Endothelial cell (in vitro differentiated cells): ENCODE measurements around the gene CYB561A3. TPM values are rescaled to one million over a fixed set of nuclear protein-coding genes. Genes with fewer than 3 reads are reported as not detected.
"Not testable (repeated sequence)": the region's sequence is repeated elsewhere in the genome, so short reads cannot be mapped to it uniquely, and the experiment has no call there.

Experiments
- DNase-seq: peaks from one replicate; pipeline ENCODE4 v3.0.0; 2021; ENCODE audit warnings: low spot score
- H3K27ac Mint-ChIP-seq: one replicate; pipeline ENCODE4 v1.8.0; 2021; ENCODE audit warnings: mixed read lengths, inconsistent platforms; ENCODE audit not compliant: unreplicated experiment
- H3K27me3 Mint-ChIP-seq: one replicate; pipeline ENCODE4 v1.8.0; 2021; ENCODE audit warnings: mild to moderate bottlenecking, moderate library complexity, mixed read lengths, inconsistent platforms; ENCODE audit not compliant: unreplicated experiment
- H3K36me3 Mint-ChIP-seq: one replicate; pipeline ENCODE4 v1.8.0; 2021; ENCODE audit warnings: mild to moderate bottlenecking, low read depth, mixed read lengths, inconsistent platforms; ENCODE audit not compliant: unreplicated experiment
- H3K4me1 Mint-ChIP-seq: one replicate; pipeline ENCODE4 v1.8.0; 2021; ENCODE audit warnings: mild to moderate bottlenecking, mixed read lengths, inconsistent platforms; ENCODE audit not compliant: unreplicated experiment
- H3K4me3 Mint-ChIP-seq: one replicate; pipeline ENCODE4 v1.8.0; 2021; ENCODE audit warnings: mild to moderate bottlenecking, mixed read lengths, inconsistent platforms; ENCODE audit not compliant: unreplicated experiment
- H3K9me3 Mint-ChIP-seq: one replicate; pipeline ENCODE4 v1.8.0; 2021; ENCODE audit warnings: mixed read lengths, inconsistent platforms; ENCODE audit not compliant: unreplicated experiment
- CTCF ChIP-seq: fragments of 200-600 bp; sonication (generic); IDR thresholded peaks from one replicate; pipeline ENCODE4 v1.5.0; 2021; ENCODE audit warnings: antibody characterized with exemption; ENCODE audit not compliant: unreplicated experiment
- total RNA-seq: library from RNA; stranded (reverse); fragmentation: NEBNext Ultra II Directional; extraction: Animal tissue kit (Norgen Biotek cat#: 25700); gene quantifications from one replicate; pipeline ENCODE4 v1.2.1, GENCODE V29; 2021; ENCODE audit not compliant: unreplicated experiment

CYB561A3 gene
- total RNA-seq, 1 donor from 2014 or later, result 21.6 TPM

- peaks cover 8% of the 10 kb centered on the region for H3K27me3 Mint-ChIP-seq
- H3K27ac Mint-ChIP-seq, result no peak overlapping the region
- peaks cover 3% of the 10 kb centered on the region for H3K36me3 Mint-ChIP-seq
- TF ChIP-seq CTCF, result no peak
- peaks cover 15% of the 10 kb centered on the region for H3K4me1 Mint-ChIP-seq
- no peak overlapping the region for H3K4me3 Mint-ChIP-seq
- H3K9me3 Mint-ChIP-seq, result no peaks in the 10 kb centered on the region
- DNase-seq, result no peak
Measured at GRCh38 chr11:61390161-61390560, 28.5 kb upstream of the CYB561A3 start.

GRCh38 chr11:61384271-61385242, 22.9 kb upstream of the CYB561A3 start:
- H3K36me3 Mint-ChIP-seq, result no peaks in the 10 kb centered on the region
- H3K4me1 Mint-ChIP-seq, result no peaks in the 10 kb centered on the region
- H3K27me3 Mint-ChIP-seq, result no peaks in the 10 kb centered on the region
- H3K4me3 Mint-ChIP-seq, result no peak overlapping the region
- H3K27ac Mint-ChIP-seq, result no peak overlapping the region
- peak; percentile 26 for DNase-seq
- no peaks in the 10 kb centered on the region for H3K9me3 Mint-ChIP-seq
- TF ChIP-seq CTCF, result no peak

GRCh38 chr11:61383859-61384258, 22.2 kb upstream of the CYB561A3 start:
- DNase-seq, result not testable (repeated sequence)

GRCh38 chr11:61380884-61381283, 19.2 kb upstream of the CYB561A3 start:
- Mint-ChIP-seq H3K27ac (no peak overlapping the region), H3K27me3 (no peaks in the 10 kb centered on the region), H3K9me3 (no peaks in the 10 kb centered on the region)

More at GRCh38 chr11:61383859-61384258, 22.2 kb upstream of the CYB561A3 start:
- not testable (repeated sequence) for H3K9me3 Mint-ChIP-seq, H3K27ac Mint-ChIP-seq, H3K36me3 Mint-ChIP-seq, H3K4me1 Mint-ChIP-seq, H3K27me3 Mint-ChIP-seq, H3K4me3 Mint-ChIP-seq

DNA sequence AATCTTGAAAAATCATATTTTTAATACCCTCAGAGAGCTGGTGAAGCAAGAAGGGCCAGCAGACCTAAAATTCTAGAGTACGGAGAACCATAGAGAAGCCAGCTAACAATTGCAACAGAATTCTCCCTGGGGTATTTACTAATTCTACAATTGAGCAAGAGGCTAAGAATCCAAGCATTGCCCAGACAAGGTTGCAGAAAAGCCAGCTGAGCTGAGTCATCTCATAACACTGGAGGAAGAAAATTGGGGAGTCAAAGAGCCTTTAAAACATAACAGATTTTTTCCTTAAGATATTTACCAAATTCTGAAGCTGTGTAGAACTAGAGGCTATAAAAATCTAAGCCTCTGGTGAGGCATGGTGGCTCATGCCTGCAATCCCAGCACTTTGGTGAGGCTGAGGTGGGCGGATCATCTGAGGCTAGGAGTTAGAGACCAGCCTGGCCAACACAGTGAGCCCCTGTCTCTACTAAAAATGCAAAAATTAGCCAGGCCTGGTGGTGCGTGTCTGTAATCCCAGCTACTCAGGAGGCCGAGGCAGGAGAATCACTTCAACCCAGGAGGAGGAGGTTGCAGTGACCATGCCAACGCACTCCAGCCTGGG, 17.1 kb upstream of the CYB561A3 start:
- no peak overlapping the region for H3K4me3 Mint-ChIP-seq
- no peaks in the 10 kb centered on the region for H3K9me3 Mint-ChIP-seq
- H3K36me3 Mint-ChIP-seq, result peaks cover 12% of the 10 kb centered on the region
- TF ChIP-seq CTCF, result no peak
- H3K4me1 Mint-ChIP-seq, result no peaks in the 10 kb centered on the region
- no peak for DNase-seq
- no peak overlapping the region for H3K27ac Mint-ChIP-seq
- H3K27me3 Mint-ChIP-seq, result no peaks in the 10 kb centered on the region

More at GRCh38 chr11:61380884-61381283, 19.2 kb upstream of the CYB561A3 start:
- TF ChIP-seq CTCF, result no peak
- no peaks in the 10 kb centered on the region for H3K4me1 Mint-ChIP-seq
- peaks cover 8% of the 10 kb centered on the region for H3K36me3 Mint-ChIP-seq
- DNase-seq, result no peak
- no peak overlapping the region for H3K4me3 Mint-ChIP-seq
